WTC11 (cell line): ENCODE results near the gene SMYD3.

ENCODE experiments used
- AFF4 ChIP-seq: sonication (generic); formaldehyde crosslinking; IDR thresholded peaks from 2 replicates; pipeline ENCODE4 v1.8.1; 2023; ENCODE audit warnings: mild to moderate bottlenecking, missing genetic modification reagents, borderline replicate concordance
- CREB1 ChIP-seq: sonication (generic); formaldehyde crosslinking; IDR thresholded peaks from 2 replicates; pipeline ENCODE4 v1.8.0; 2023; ENCODE audit warnings: mild to moderate bottlenecking, missing genetic modification reagents
- CTCF ChIP-seq: fragments of 200-600 bp; IDR thresholded peaks from 2 replicates; pipeline ENCODE4 v1.8.0; 2022; ENCODE audit warnings: antibody characterized with exemption
- SP1 ChIP-seq: sonication (generic); formaldehyde crosslinking; conservative IDR thresholded peaks from 2 replicates; pipeline ENCODE4 v1.8.1; 2022; ENCODE audit warnings: missing genetic modification reagents
- TF ChIP-seq, protein P1 (sequence below): sonication (generic); formaldehyde crosslinking; IDR thresholded peaks from 2 replicates; pipeline ENCODE4 v1.8.1; 2022; ENCODE audit warnings: low read depth, mild to moderate bottlenecking, moderate library complexity, missing genetic modification reagents, borderline replicate concordance

GRCh38 chr1:245790441-245790840, 716.6 kb downstream of the SMYD3 start:
- no peak for TF ChIP-seq CTCF
- TF ChIP-seq CREB1 (CRISPR knock-in tag): no peak
- no peak for TF ChIP-seq AFF4 (CRISPR knock-in tag)
- TF ChIP-seq, protein P1, sequence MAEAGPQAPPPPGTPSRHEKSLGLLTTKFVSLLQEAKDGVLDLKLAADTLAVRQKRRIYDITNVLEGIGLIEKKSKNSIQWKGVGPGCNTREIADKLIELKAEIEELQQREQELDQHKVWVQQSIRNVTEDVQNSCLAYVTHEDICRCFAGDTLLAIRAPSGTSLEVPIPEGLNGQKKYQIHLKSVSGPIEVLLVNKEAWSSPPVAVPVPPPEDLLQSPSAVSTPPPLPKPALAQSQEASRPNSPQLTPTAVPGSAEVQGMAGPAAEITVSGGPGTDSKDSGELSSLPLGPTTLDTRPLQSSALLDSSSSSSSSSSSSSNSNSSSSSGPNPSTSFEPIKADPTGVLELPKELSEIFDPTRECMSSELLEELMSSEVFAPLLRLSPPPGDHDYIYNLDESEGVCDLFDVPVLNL (CRISPR knock-in tag): no peak
- no peak for TF ChIP-seq SP1 (CRISPR knock-in tag)
